ENCODE data around the gene SLC7A1. TPM values are rescaled to one million over a fixed set of nuclear protein-coding genes. Genes with fewer than 3 reads are reported as not detected.
"Not testable (repeated sequence)": the region's sequence is repeated elsewhere in the genome, so short reads cannot be mapped to it uniquely, and the experiment has no call there.

Gene SLC7A1
- total RNA-seq (10 to 100 TPM; 38.6 to 42.6 TPM), polyA plus RNA-seq (1 to 10 TPM; 2.8 to 7.0 TPM)

DNA sequence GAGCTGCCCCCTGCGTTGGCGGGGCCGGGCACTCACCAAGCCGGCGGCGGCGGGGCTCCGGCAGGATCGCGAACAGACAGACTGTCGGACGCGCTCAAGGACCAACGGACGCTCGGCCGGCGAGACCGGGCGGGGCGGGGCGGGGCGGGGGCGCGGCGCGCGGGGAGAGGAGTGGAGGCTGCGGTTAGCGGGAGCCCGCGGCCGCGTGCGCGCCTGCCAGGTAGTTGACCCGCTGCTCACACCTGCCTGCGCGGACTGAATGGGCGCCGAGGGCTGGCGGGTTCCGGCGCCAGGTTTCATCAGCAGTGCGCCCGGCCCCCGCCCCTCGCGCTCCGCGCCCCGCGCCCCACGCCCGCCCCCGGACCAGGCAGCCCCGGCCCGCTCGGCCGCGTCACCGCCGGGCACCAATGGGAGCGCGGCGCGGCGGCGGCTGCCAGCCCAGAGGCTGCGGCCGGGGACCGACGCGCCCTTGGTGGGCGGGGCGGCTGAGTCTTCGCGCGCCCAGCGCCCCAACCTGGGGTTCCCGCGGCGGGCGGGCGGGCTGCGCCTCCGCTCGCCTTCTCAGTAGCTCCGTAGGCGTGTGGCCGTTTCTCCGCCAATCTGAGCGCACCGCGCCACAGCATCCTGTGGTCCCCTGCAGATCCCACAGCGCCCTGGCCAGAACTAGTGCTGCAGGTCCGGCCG is at the start of gene SLC7A1:
Gene SLC7A1 (minus strand): TSS at position 309 of the 684 bp plus-strand sequence. CDS start 59,500 bp downstream, outside the sequence.
- H3K4me3 Mint-ChIP-seq, result peak within 1 kb of the TSS; percentile 87 to 94 (median 92)
- peaks cover 0 to 1% of the 10 kb centered on the region in 2 donors for H3K27me3 Mint-ChIP-seq
- peaks cover 22 to 49% (median 34%) of the 10 kb centered on the region in 4 donors for H3K4me1 Mint-ChIP-seq
- Histone ChIP-seq H3K27me3 (ENCODE audit: insufficient read depth, low read length) (no peaks in the 10 kb centered on the region), H3K27ac (ENCODE audit: low read depth, low read length) (peak within 1 kb of the TSS; percentile 66), H3K9me3 (ENCODE audit: control insufficient read depth in 1 of 2, low read length in 2 of 2) (no peaks in the 10 kb centered on the region), H3K36me3 (ENCODE audit: insufficient read depth, low read length) (no peaks in the 10 kb centered on the region), H3K4me1 (ENCODE audit: insufficient read depth, low read length) (peaks cover 25% of the 10 kb centered on the region), H3K4me3 (ENCODE audit: low read length in 2 of 2) (peak within 1 kb of the TSS; percentile 59 to 61)
- H3K9me3 Mint-ChIP-seq, result no peaks in the 10 kb centered on the region
- H3K27ac Mint-ChIP-seq, result peak within 1 kb of the TSS; percentile 90 to 97 (median 93)
- POLR2A ChIA-PET (ENCODE audit: partially characterized antibody), result interaction anchor here (0.8 to 3.0 kb wide), 6 partner anchors 9 to 521 kb away, joined by 3 to 10 read pairs (median 4); no protein-coding TSS in a partner anchor
- CTCF ChIA-PET (ENCODE audit: partially characterized antibody), result interaction anchor here (1.1 to 1.7 kb wide), 2 partner anchors 88 to 516 kb away, joined by 3 to 7 read pairs; no protein-coding TSS in a partner anchor
- intact Hi-C loops (cut with micrococcal nuclease), result loop anchor here (1.0 to 10.0 kb wide), 6 partner anchors 88 to 1461 kb away; partner anchors contain the start of genes HMGB1, PAN3 and USPL1
- H3K36me3 Mint-ChIP-seq, result peaks cover 6 to 8% of the 10 kb centered on the region in 2 donors
- peak; percentile 80 to 90 (median 88) for DNase-seq

DNA sequence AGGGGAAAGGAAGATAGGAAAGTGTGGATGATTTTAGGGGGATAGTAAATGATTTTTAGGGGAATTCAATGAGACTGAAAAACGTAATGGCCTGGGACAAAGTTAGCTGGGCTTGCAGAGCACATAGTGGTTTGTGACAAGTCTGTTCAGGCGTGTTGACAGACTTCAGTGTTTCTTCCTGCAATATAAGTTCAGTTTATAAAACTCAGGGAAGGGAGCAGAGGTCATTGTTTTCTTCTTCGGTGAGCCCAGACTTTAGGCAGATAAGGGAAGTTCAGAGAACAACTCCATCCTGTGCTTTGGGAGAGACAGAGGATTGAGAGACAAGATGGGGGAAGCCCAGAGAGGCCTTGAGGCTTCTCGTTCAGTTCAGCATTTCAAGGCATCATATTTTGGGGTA is 45.2 kb upstream of the SLC7A1 start:
- ChIA-PET POLR2A (ENCODE audit: partially characterized antibody) (no interaction called here), CTCF (ENCODE audit: partially characterized antibody) (no interaction called here)
- no peak overlapping the region for H3K4me3 Mint-ChIP-seq
- H3K4me3 ChIP-seq (ENCODE audit: low read length in 2 of 2), result no peak overlapping the region
- no peak overlapping the region for H3K27ac ChIP-seq (ENCODE audit: low read depth, low read length)
- peak overlapping the region in 1 of 7 donors; percentile 49 for H3K27ac Mint-ChIP-seq
- H3K9me3 ChIP-seq (ENCODE audit: control insufficient read depth in 1 of 2, low read length in 2 of 2), result no peaks in the 10 kb centered on the region
- no peaks in the 10 kb centered on the region for H3K4me1 Mint-ChIP-seq
- intact Hi-C loops (cut with micrococcal nuclease), result no loop called here
- no peaks in the 10 kb centered on the region for H3K36me3 Mint-ChIP-seq
- H3K4me1 ChIP-seq (ENCODE audit: insufficient read depth, low read length), result no peaks in the 10 kb centered on the region
- peaks cover 0 to 6% (median 0%) of the 10 kb centered on the region in 8 donors for H3K9me3 Mint-ChIP-seq
- no peaks in the 10 kb centered on the region for H3K36me3 ChIP-seq (ENCODE audit: insufficient read depth, low read length)
- no peaks in the 10 kb centered on the region for H3K27me3 ChIP-seq (ENCODE audit: insufficient read depth, low read length)
- DNase-seq, result no peak
- peaks cover 11 to 13% of the 10 kb centered on the region in 2 donors for H3K27me3 Mint-ChIP-seq

DNA sequence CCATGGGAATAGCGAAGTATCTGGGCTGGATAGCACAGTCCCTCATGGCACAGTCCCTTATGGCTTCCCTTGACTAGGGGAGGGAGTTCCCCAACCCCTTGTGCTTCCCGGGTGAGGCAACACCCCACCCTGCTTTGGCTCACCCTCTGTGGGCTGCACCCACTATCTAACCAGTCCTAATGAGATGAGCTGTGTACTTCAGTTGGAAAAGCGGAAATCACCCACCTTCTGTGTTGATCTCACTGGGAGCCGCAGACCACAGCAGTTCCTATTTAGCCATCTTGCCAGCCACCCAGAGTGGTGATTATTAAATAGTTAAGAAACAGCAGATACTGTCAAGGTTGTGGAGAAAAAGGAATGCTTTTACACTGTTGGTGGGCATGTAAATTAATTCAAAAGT is 41.3 kb upstream of the SLC7A1 start:
- POLR2A ChIA-PET (ENCODE audit: partially characterized antibody); H3K4me1 ChIP-seq (ENCODE audit: insufficient read depth, low read length); CTCF ChIA-PET (ENCODE audit: partially characterized antibody); H3K27me3 ChIP-seq (ENCODE audit: insufficient read depth, low read length); H3K9me3 ChIP-seq (ENCODE audit: control insufficient read depth in 1 of 2, low read length in 2 of 2); DNase-seq; H3K27ac Mint-ChIP-seq; H3K36me3 Mint-ChIP-seq; H3K4me1 Mint-ChIP-seq; H3K36me3 ChIP-seq (ENCODE audit: insufficient read depth, low read length); H3K9me3 Mint-ChIP-seq; H3K4me3 Mint-ChIP-seq; intact Hi-C loops (cut with micrococcal nuclease); H3K4me3 ChIP-seq (ENCODE audit: low read length in 2 of 2); H3K27ac ChIP-seq (ENCODE audit: low read depth, low read length): not testable (repeated sequence)
- H3K27me3 Mint-ChIP-seq, result peaks cover 29 to 35% of the 10 kb centered on the region in 2 donors

DNA sequence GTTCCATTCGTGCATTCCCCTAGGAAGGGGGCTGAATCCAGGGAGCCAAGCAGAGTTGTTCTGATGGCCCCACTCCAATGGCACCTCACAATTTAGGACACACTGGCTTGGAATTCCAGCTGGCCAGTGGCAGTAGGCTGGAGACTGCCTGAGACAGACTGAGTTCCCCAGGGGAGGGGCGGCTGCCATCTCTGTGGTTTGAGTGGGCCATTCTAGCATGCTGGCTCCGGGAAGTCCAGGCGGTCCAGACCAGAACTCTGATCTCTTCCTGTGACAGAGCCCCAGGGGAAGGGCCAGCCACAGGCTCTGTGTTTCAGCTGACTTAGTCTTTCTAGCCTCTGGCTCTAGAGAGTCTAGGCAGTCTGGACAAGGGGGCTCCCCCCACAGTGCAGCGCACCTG is 29.5 kb upstream of the SLC7A1 start:
- CTCF ChIA-PET (ENCODE audit: partially characterized antibody), result no interaction called here
- peaks cover 10 to 12% of the 10 kb centered on the region in 2 donors for H3K27me3 Mint-ChIP-seq

DNA sequence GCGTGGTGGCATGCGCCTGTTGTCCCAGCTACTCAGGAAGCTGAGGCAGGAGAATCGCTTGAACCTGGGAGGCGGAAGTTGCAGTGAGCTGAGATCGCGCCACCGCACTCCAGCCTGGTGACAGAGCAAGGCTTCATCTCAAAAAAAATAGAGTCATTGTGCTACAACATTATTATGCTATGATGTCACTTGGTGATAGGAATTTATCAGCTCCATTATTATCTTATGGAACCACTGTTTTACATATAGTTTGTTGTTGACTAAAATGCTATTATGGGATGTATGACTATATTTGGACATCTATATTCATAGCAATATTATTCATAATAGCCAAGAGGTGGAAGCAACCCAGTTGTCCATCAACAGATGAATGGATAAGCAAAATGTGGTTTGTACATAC is 26.4 kb upstream of the SLC7A1 start:
- Mint-ChIP-seq H3K9me3 (peaks cover 0 to 10% (median 3%) of the 10 kb centered on the region in 8 donors), H3K4me1 (no peaks in the 10 kb centered on the region), H3K27me3 (peaks cover 15 to 17% of the 10 kb centered on the region in 2 donors), H3K36me3 (peaks cover 0 to 3% of the 10 kb centered on the region in 2 donors), H3K4me3 (no peak overlapping the region), H3K27ac (no peak overlapping the region)
- H3K27ac ChIP-seq (ENCODE audit: low read depth, low read length), result no peak overlapping the region
- ChIA-PET CTCF (ENCODE audit: partially characterized antibody) (no interaction called here), POLR2A (ENCODE audit: partially characterized antibody) (no interaction called here)
- no peaks in the 10 kb centered on the region for H3K9me3 ChIP-seq (ENCODE audit: control insufficient read depth in 1 of 2, low read length in 2 of 2)
- H3K4me3 ChIP-seq (ENCODE audit: low read length in 2 of 2), result no peak overlapping the region
- intact Hi-C loops (cut with micrococcal nuclease), result no loop called here
- H3K27me3 ChIP-seq (ENCODE audit: insufficient read depth, low read length), result no peaks in the 10 kb centered on the region
- DNase-seq, result no peak
- H3K4me1 ChIP-seq (ENCODE audit: insufficient read depth, low read length), result no peaks in the 10 kb centered on the region
- H3K36me3 ChIP-seq (ENCODE audit: insufficient read depth, low read length), result no peaks in the 10 kb centered on the region

More for the DNA sequence above, 29.5 kb upstream of the SLC7A1 start:
- Histone ChIP-seq H3K36me3 (ENCODE audit: insufficient read depth, low read length) (no peaks in the 10 kb centered on the region), H3K27ac (ENCODE audit: low read depth, low read length) (no peak overlapping the region), H3K27me3 (ENCODE audit: insufficient read depth, low read length) (no peaks in the 10 kb centered on the region), H3K4me3 (ENCODE audit: low read length in 2 of 2) (no peak overlapping the region), H3K4me1 (ENCODE audit: insufficient read depth, low read length) (no peaks in the 10 kb centered on the region), H3K9me3 (ENCODE audit: control insufficient read depth in 1 of 2, low read length in 2 of 2) (no peaks in the 10 kb centered on the region)
- peaks cover 0 to 3% of the 10 kb centered on the region in 2 donors for H3K36me3 Mint-ChIP-seq
- H3K27ac Mint-ChIP-seq, result no peak overlapping the region
- POLR2A ChIA-PET (ENCODE audit: partially characterized antibody), result no interaction called here
- H3K4me3 Mint-ChIP-seq, result no peak overlapping the region
- H3K9me3 Mint-ChIP-seq, result peaks cover 0 to 3% (median 0%) of the 10 kb centered on the region in 8 donors
- intact Hi-C loops (cut with micrococcal nuclease), result no loop called here
- DNase-seq, result no peak
- no peaks in the 10 kb centered on the region for H3K4me1 Mint-ChIP-seq

DNA sequence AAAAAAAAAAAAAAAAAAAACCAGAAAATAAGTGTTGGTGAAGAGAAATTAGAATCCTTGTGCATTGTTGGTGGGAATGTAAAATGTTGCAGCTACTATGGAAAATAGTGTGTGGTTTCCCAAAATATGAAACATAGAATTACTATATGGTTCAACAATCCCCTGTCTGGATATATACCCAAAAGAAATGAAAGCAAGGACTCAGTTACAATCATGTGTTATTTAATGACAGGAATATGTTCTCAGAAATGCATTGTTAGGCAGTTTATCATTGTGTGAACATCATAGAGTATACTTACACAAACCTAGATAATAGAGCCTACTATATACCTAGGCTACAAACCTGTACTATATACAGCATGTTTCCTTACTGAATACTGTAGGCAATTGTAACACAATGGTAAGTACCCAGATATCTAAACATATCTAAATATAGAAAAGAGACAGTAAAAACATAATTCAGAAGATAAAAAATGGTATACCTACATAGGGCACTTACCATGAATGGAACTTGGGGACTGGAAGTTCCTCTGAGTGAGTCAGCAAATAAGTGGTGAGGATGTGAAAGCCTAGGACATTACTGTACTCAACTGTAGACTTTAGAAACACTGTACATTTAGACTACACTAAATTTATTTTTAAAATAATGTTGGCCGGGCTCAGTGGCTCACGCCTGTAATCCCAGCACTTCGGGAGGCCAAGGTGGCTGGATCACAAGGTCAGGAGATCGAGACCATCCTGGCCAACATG is 25.7 kb upstream of the SLC7A1 start:
- CTCF ChIA-PET (ENCODE audit: partially characterized antibody), result no interaction called here

DNA sequence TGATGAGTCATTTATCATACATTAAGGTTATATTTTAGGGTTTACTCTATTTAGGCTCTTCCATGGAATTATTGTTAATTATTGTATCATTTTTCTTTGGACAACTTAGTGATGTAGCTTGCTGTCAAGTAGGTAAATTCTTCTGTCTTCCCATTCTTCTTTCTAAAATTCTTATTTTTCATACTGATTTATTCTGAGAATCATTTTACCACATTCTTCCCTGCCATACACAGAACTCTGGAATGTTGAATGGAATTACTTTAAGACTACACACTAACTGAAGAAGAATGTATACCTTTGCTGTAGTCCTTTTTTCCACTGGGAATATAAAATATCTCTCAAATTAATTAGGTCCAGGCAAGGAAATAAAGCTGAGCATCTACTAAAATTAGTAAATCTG is 24.5 kb upstream of the SLC7A1 start:
- POLR2A ChIA-PET (ENCODE audit: partially characterized antibody), result no interaction called here
- H3K4me3 ChIP-seq (ENCODE audit: low read length in 2 of 2), result no peak overlapping the region
- H3K9me3 ChIP-seq (ENCODE audit: control insufficient read depth in 1 of 2, low read length in 2 of 2), result no peaks in the 10 kb centered on the region
- H3K27ac ChIP-seq (ENCODE audit: low read depth, low read length), result no peak overlapping the region
- Mint-ChIP-seq H3K36me3 (peaks cover 0 to 3% of the 10 kb centered on the region in 2 donors), H3K4me1 (no peaks in the 10 kb centered on the region), H3K4me3 (no peak overlapping the region), H3K27me3 (peaks cover 19 to 26% of the 10 kb centered on the region in 2 donors), H3K27ac (no peak overlapping the region), H3K9me3 (peaks cover under 1 to 17% (median 3%) of the 10 kb centered on the region in 8 donors)
- no peaks in the 10 kb centered on the region for H3K36me3 ChIP-seq (ENCODE audit: insufficient read depth, low read length)
- H3K4me1 ChIP-seq (ENCODE audit: insufficient read depth, low read length), result no peaks in the 10 kb centered on the region
- DNase-seq, result no peak
- no peaks in the 10 kb centered on the region for H3K27me3 ChIP-seq (ENCODE audit: insufficient read depth, low read length)
- CTCF ChIA-PET (ENCODE audit: partially characterized antibody), result no interaction called here
- intact Hi-C loops (cut with micrococcal nuclease), result no loop called here

More for the DNA sequence above, 25.7 kb upstream of the SLC7A1 start:
- Mint-ChIP-seq H3K4me3 (no peak overlapping the region), H3K36me3 (peaks cover 0 to 3% of the 10 kb centered on the region in 2 donors), H3K27ac (no peak overlapping the region), H3K27me3 (peaks cover 14 to 20% of the 10 kb centered on the region in 2 donors), H3K9me3 (peaks cover 0 to 10% (median 3%) of the 10 kb centered on the region in 8 donors), H3K4me1 (no peaks in the 10 kb centered on the region)
- DNase-seq, result no peak
- Histone ChIP-seq H3K4me3 (ENCODE audit: low read length in 2 of 2) (no peak overlapping the region), H3K36me3 (ENCODE audit: insufficient read depth, low read length) (no peaks in the 10 kb centered on the region), H3K27me3 (ENCODE audit: insufficient read depth, low read length) (no peaks in the 10 kb centered on the region), H3K4me1 (ENCODE audit: insufficient read depth, low read length) (no peaks in the 10 kb centered on the region), H3K9me3 (ENCODE audit: control insufficient read depth in 1 of 2, low read length in 2 of 2) (no peaks in the 10 kb centered on the region), H3K27ac (ENCODE audit: low read depth, low read length) (no peak overlapping the region)
- POLR2A ChIA-PET (ENCODE audit: partially characterized antibody), result no interaction called here
- intact Hi-C loops (cut with micrococcal nuclease), result no loop called here
